Stromal cell of bone marrow (primary cell): ENCODE results near the gene SEMA3E.

Experiments
- DNase-seq: peaks from one replicate; pipeline ENCODE4 v3.0.0-alpha.2; 2012; ENCODE audit warnings: low read depth

SEMA3E gene

GRCh38 chr7:83347945-83348444 is 300.9 kb downstream of the SEMA3E start:
- DNase-seq = peak; percentile 29

- DNase-seq = no peak
Measured at GRCh38 chr7:83339907-83340306, 309.0 kb downstream of the SEMA3E start.

GRCh38 chr7:83338277-83338950 is 310.5 kb downstream of the SEMA3E start:
- no peak for DNase-seq

- no peak for DNase-seq
Measured at GRCh38 chr7:83337050-83337449, 311.9 kb downstream of the SEMA3E start.

- no peak for DNase-seq
Measured at GRCh38 chr7:83326223-83326622, 322.7 kb downstream of the SEMA3E start.

GRCh38 chr7:83325083-83325482 is 323.9 kb downstream of the SEMA3E start:
- no peak for DNase-seq

GRCh38 chr7:83324596-83324995 is 324.3 kb downstream of the SEMA3E start:
- DNase-seq = no peak

- no peak for DNase-seq
Measured at GRCh38 chr7:83321011-83321410, 327.9 kb downstream of the SEMA3E start.

GRCh38 chr7:83313931-83314330 is 335.0 kb downstream of the SEMA3E start:
- DNase-seq = no peak
